GM21717 (cell line): ENCODE data around the gene PSMB1.
"Not testable (repeated sequence)": the region's sequence is repeated elsewhere in the genome, so short reads cannot be mapped to it uniquely, and the experiment has no call there.

ENCODE experiments used
- ATAC-seq: cut with Tn5 transposase; IDR thresholded peaks from one replicate; pipeline ENCODE4 v1.9.1; 2021; ENCODE audit warnings: mild to moderate bottlenecking, moderate library complexity; ENCODE audit not compliant: unreplicated experiment

The PSMB1 gene

DNA sequence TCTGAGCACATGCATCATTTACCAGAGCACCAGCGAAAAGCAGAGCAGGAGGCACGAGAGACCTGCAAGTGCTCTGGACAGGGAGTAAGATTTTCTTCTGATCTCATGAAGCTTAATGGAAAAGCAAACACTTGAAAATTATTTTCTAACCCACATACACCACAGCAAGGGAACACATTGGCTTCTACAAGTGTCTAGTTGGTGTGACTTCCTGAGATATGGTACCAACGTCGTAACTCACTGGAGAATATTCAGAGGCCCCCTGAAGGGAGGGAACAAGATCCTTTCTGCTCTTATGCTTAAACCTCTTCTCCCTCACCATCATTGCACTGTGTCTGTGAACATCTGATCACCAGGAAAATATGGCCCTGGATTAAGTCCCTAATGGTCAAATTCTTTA is 48.6 kb downstream of the PSMB1 start:
- no peak for ATAC-seq

DNA sequence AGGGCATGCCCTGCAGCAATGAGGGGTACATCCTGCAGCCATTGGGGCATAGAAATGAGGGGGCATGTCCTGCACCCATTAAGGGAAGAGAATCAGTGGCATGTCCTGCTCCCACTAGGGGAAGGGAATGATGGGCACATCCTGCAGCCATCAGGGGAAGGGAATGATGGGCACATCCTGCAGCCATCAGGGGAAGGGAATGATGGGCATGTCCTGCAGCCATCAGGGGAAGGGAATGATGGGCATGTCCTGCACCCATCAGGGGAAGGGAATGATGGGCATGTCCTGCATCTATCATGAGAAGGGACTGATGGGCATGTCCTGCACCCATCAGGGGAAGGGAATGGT is 49.7 kb downstream of the PSMB1 start:
- ATAC-seq = no peak

DNA sequence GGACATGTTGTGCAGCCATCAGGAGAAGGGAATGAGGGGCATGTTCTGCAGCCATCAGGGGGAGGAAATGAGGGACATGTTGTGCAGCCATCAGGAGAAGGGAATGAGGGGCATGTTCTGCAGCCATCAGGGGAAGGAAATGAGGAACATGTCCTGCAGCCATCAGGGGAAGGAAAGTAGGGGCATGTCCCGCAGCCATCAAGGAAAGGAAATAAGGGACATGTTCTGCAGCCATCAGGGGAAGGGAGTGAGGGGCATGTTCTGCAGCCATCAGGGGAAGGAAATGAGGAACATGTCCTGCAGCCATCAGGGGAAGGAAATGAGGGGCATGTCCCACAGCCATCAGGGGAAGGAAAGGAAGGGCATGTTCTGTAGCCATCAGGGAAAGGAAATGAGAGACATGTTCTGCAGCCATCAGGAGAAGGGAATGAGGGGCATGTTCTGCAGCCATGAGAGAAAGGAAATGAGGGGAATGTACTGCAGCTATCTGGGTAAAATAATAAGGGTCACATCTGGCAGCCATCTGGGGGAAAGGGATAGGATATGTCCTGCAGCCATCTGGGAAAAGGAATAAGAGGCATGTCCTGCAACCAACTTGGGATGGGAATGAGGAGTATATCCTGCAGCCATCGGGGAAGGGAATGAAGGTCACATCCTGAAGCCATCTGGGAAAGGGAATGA is 50.2 kb downstream of the PSMB1 start:
- ATAC-seq = not testable (repeated sequence)

DNA sequence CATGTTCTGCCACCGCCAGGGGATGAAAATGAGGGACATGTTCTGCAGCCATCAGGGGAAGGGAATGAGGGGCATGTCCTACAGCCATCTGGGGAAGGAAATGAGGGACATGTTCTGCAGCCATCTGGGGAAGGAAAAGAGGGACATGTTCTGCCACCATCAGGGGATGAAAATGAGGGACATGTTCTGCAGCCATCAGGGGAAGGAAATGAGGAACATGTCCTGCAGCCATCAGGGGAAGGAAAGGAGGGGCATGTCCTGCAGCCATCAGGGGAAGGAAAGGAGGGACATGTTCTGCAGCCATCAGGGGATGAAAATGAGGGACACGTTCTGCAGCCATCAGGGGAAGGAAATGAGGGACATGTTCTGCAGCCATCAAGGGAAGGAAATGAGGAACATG is 50.8 kb downstream of the PSMB1 start:
- ATAC-seq = not testable (repeated sequence)

DNA sequence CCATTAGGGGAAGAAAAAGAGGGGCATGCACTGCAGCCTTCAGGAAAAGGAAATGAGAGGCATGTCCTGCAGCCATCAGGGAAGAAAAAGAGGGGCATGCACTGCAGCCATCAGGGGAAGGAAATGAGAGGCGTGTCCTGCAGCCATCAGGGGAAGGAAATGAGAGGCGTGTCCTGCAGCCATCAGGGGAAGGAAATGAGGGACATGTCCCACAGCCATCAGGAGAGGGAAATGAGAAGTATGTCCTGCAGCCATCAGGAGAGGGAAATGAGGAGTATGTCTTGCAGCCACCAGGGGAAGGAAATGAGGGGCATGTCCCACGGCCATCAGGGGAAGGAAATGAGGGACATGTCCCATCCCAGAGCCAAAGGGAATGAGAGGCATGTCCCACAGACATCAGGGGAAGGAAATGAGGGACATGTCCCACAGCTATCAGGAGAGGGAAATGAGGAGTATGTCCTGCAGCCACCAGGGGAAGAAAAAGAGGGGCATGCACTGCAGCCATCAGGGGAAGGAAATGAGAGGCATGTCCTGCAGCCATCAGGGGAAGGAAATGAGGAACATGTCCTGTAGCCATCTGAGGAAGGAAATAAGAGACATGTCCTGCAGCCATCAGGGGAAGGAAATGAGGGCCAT is 52.0 kb downstream of the PSMB1 start:
- no peak for ATAC-seq

DNA sequence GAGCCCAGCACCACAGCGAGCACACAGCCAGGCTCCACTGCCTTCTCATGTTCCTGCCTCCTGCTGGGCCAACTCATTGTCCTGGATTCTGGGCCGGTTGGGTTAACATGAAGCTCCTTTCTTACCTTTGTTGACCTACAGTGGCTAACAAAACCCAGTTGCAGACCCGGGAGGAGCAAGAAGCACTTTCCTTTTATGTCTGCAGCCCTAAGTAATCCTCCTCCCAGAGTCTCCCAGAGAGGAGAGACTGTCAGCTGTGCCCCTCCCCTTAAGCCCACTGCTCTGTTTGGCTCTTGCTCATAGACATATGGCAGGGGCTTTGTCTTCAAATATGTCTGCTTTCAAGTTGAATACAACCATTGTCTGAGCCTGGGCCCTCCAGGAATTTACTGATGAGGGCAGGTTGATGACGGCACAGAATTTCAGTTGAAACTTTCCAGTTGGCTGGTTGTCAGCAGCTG is 55.2 kb downstream of the PSMB1 start:
- no peak for ATAC-seq

DNA sequence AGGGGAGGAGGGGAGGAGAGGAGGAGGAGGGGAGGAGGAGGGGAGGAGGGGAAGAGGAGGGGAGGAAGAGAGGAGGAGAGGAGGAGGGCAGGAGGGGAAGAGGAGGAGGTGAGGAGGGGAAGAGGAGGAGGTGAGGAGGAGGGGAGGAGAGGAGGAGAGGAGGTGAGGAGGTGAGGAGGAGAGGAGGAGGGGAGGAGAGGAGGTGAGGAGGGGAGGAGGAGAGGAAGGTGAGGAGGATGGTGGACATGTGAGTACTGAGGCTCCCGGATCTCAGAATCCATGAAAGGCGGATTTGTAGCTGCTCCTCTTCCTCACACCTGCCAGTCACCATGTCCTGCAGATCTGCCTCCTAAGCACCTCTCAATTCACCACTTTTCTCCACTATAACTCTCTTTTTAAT is 59.8 kb downstream of the PSMB1 start:
- no peak for ATAC-seq

DNA sequence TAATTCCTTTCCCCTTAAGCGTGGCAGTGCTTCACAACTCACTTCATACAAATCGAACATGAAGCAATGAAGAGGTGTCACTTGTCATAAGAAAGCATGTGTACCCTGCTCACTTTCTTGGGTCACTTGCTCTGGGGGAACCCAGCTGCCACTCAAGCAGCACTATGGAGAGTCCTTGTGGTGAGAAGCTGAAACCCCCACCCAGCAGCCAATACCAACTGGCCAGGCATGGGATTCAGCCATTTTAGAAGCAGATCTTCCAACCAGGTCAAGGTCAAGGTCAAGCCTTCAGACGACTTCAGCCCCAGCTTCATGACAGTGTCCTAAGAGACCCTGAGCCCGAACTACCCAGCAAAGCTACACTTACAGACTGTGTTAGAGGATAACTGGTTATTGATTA is 62.8 kb downstream of the PSMB1 start:
- ATAC-seq = no peak

DNA sequence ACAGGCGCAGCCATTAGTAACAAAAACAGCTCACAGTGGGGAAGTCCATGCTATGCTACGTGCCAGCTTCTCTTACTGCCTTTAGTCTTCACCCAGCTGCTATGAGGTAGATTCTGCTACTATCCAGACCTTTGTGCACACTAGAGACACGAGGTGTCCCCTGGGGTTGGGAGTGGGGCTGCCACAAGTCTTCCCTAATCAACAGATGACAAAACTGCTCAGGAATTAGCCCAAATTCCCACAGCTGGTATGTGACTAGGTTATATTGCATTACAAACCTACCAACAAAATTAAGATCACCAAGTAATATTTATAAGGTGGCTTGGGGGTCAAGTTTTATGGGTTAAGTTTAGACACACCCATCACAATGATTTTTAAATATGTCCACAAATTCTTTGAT is 63.3 kb downstream of the PSMB1 start:
- no peak for ATAC-seq

DNA sequence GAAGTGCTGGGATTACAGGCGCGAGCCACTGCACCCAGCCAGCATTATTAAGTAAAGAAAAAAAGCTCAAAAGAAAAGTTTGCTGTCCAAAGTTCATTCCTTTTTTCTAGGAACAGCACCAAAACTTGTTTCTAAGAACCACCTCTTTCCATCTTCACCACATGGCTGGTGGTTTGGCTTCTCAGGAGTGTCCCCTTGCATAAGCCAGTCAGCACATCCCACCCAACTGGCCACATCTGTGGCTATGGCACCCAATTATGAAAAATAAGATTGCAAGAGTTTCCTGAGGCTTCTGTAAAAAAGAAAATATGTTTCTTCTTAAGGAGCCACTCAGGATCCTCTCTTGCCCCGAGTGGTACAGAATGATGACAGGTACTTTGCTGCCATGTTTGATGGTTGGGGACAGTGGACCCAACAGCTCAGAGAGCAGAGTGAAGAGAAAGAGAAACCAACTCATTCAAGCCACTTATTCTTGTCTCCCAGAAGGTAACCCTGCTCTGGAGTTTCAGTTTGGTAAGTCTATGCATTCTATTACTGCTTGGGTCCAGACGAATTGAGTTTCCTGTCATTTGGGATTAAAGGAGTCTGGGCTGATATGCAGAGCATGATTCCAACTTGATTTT is 65.3 kb downstream of the PSMB1 start:
- ATAC-seq = no peak

DNA sequence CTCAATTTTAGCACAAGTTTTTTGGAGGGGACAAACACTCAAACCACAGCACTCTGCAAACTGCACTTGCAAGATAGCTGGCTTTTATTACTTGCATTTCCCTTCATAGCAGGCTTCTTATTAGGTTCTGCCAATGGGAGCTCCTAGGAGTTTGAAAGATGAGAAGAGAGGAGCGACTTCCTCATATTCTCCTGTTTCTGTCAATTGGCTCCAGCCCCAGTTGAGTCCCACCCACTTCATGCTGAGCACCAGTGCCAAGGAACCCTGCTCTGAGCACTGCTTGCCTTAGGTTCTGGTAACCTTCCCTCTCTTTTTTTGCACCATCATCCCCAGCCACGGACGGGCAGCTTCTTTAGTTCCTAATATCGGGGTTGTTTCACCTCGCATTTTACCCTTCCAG is 67.9 kb downstream of the PSMB1 start:
- no peak for ATAC-seq
